Measurements from ENCODE around the gene RSRC1. TPM values are rescaled to one million over a fixed set of nuclear protein-coding genes. Genes with fewer than 3 reads are reported as not detected.

RSRC1 gene
- total RNA-seq, 2 experiments from 2014 or later, result 42.9 to 48.9 TPM

DNA sequence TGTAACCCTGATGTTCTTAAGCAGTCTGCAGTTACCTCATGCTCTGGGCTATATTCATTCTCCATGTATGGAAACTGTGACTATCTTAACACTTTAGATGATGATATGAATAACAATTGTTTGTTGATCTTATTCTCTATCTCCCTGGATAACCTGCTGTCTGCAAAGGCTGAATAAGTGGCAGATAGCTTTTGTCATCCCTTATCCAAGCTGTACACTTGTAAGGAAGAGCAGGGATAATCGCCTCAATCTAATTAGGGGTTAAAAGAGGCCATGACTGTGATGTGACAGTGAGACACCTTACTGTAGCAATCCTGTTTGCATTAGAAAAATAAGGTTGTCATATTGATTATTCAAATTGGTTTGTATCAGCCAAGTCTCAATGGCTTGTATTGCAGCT is 123.9 kb downstream of the RSRC1 start:
- POLR2A ChIA-PET, result no interaction called here
- DNase-seq, result no peak
- peaks cover 3% of the 10 kb centered on the region for H3K9me3 Mint-ChIP-seq
- no peaks in the 10 kb centered on the region for H3K4me1 Mint-ChIP-seq
- no peaks in the 10 kb centered on the region for H3K27me3 Mint-ChIP-seq
- H3K27ac Mint-ChIP-seq, result no peak overlapping the region
- H3K4me3 Mint-ChIP-seq, result no peak overlapping the region
- no peak for ATAC-seq (ENCODE audit: low read depth)
- peaks cover 20% of the 10 kb centered on the region for H3K36me3 Mint-ChIP-seq

DNA sequence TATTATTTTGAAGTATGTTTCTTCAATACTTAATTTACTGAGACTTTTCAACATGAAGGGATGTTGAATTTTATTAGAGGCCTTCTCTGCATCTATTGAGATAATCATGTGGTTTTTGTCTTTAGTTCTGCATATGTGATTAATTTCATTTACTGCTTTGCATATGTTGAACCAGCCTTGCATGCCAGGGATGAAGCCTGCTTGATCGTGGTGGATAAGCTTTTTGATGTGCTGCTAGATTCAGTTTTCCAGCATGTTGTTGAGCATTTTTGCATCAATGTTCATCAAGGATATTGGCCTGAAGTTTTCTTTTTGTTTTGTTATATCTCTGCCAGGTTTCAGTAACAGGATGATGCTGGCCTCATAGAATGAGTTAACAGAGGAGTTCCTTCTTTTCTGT is 134.4 kb downstream of the RSRC1 start:
- POLR2A ChIA-PET, result no interaction called here
- Mint-ChIP-seq H3K9me3 (peaks cover 17% of the 10 kb centered on the region), H3K36me3 (peaks cover 18% of the 10 kb centered on the region)

DNA sequence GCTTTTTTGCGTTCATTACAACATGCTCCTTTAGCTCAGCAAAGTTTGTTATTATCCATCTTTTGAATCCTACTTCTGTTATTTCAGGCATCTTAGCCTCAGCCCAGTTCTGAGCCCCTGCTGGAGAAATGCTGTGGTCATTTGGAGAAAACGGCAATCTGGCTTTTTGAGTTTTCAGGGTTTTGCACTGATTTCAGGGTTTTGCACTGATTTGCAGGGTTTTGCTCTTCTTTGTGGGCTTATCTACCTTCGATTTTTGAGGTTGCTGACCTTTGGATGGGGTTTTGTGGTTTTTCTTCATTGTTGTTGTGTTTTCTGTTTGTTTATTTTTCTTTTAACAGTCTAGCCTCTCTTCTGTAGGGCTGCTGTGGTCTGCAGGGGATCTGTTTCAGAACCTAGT is 137.4 kb downstream of the RSRC1 start:
- H3K27ac Mint-ChIP-seq, result no peak overlapping the region
- ATAC-seq (ENCODE audit: low read depth), result no peak
- peaks cover 24% of the 10 kb centered on the region for H3K9me3 Mint-ChIP-seq
- POLR2A ChIA-PET, result no interaction called here
- no peaks in the 10 kb centered on the region for H3K27me3 Mint-ChIP-seq
- peaks cover 36% of the 10 kb centered on the region for H3K36me3 Mint-ChIP-seq
- H3K4me3 Mint-ChIP-seq, result no peak overlapping the region
- H3K4me1 Mint-ChIP-seq, result no peaks in the 10 kb centered on the region
- no peak for DNase-seq

More for the DNA sequence above, 134.4 kb downstream of the RSRC1 start:
- Mint-ChIP-seq H3K4me3 (no peak overlapping the region), H3K27ac (no peak overlapping the region), H3K27me3 (no peaks in the 10 kb centered on the region), H3K4me1 (no peaks in the 10 kb centered on the region)
- DNase-seq (no peak), ATAC-seq (ENCODE audit: low read depth) (no peak)

DNA sequence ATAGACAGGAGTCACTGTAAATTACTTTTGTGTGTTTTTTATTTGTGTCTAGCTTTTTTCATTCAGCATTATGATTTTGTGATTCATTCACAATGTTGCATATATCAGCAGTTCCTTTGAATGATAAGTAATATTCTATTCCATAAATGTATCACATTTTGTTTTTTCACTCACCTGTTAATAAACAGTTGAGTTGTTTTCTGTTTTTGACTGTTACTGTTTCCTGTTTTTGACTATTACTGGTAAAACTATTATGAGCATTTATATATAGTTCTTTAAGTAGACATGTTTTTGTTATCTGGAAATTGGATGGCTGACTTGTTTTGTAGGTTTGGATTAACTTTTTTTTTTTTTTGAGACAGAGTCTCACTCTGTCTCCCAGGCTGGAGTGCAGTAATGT is 138.4 kb downstream of the RSRC1 start:
- no peak for ATAC-seq (ENCODE audit: low read depth)
- POLR2A ChIA-PET, result no interaction called here
- peaks cover 28% of the 10 kb centered on the region for H3K9me3 Mint-ChIP-seq
- H3K27ac Mint-ChIP-seq, result no peak overlapping the region
- peaks cover 43% of the 10 kb centered on the region for H3K36me3 Mint-ChIP-seq
- DNase-seq, result no peak
- no peaks in the 10 kb centered on the region for H3K4me1 Mint-ChIP-seq
- no peak overlapping the region for H3K4me3 Mint-ChIP-seq
- no peaks in the 10 kb centered on the region for H3K27me3 Mint-ChIP-seq

DNA sequence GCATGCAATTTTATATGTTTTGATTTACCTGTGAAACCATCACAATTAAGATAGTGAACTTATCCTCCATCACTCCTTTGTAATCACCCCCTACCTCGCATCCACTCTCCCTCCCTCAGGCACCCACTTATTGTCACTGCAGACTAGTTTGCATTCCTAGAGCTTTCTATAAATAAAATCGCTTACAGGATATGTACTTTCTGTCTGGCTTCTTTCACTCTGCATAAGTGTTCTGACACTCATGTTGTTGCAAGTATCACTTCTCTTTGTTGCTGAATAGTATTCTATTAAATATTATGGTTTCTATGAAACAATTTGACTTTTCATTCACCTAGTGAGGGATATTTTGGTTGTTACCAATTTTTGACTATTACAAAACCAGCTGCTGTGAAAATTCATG is 139.3 kb downstream of the RSRC1 start:
- Mint-ChIP-seq H3K4me1 (no peaks in the 10 kb centered on the region), H3K9me3 (peaks cover 29% of the 10 kb centered on the region), H3K4me3 (no peak overlapping the region), H3K27ac (no peak overlapping the region), H3K27me3 (no peaks in the 10 kb centered on the region), H3K36me3 (peaks cover 46% of the 10 kb centered on the region)
- ATAC-seq (ENCODE audit: low read depth), result no peak
- POLR2A ChIA-PET, result no interaction called here
- DNase-seq, result no peak

DNA sequence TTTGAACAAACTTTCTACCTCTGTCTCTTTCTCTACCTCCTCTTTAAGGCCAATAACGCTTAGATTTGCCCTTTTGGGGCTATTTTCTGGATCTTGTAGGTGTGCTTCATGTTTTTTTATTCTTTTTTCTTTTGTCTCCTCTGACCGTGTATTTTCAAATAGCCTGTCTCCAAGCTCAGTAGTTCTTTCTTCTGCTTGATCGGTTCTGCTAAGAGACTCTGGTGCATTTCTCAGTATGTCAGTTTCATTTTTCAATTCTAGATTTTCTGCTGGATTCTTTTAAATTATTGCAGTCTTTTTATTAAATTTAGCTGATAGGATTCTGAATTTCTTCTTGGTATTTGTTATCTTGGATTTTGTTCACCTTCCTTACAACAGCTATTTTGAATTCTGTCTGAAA is 148.7 kb downstream of the RSRC1 start:
- no peaks in the 10 kb centered on the region for H3K4me1 Mint-ChIP-seq

DNA sequence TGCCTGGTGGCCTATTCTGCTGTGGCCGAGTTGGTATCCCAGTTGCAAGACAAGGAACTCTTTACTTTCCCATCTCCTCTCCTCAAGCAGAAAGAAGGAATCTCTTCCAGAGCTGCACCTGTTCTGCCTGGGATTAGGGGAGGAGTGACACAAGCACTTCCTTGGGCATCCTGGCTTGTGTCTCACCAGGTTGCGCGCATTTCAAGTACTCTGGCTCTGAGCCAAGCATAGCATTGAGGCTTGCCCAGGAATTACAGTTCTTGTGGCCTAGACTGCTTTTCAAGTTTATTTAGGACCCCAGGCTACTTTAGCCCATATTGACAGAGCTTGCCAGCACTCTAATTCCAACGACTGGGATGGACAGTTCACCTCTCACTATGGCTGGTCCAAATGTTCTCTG is 150.5 kb downstream of the RSRC1 start:
- Mint-ChIP-seq H3K4me1 (no peaks in the 10 kb centered on the region), H3K4me3 (no peak overlapping the region), H3K27ac (no peak overlapping the region), H3K27me3 (no peaks in the 10 kb centered on the region), H3K36me3 (peaks cover 35% of the 10 kb centered on the region), H3K9me3 (peaks cover 17% of the 10 kb centered on the region)
- POLR2A ChIA-PET, result no interaction called here
- DNase-seq (no peak), ATAC-seq (ENCODE audit: low read depth) (no peak)

More for the DNA sequence above, 148.7 kb downstream of the RSRC1 start:
- H3K9me3 Mint-ChIP-seq, result peaks cover 12% of the 10 kb centered on the region
- ATAC-seq (ENCODE audit: low read depth), result no peak
- peaks cover 41% of the 10 kb centered on the region for H3K36me3 Mint-ChIP-seq
- POLR2A ChIA-PET, result no interaction called here
- H3K27ac Mint-ChIP-seq, result no peak overlapping the region
- no peak for DNase-seq
- H3K4me3 Mint-ChIP-seq, result no peak overlapping the region
- H3K27me3 Mint-ChIP-seq, result no peaks in the 10 kb centered on the region

DNA sequence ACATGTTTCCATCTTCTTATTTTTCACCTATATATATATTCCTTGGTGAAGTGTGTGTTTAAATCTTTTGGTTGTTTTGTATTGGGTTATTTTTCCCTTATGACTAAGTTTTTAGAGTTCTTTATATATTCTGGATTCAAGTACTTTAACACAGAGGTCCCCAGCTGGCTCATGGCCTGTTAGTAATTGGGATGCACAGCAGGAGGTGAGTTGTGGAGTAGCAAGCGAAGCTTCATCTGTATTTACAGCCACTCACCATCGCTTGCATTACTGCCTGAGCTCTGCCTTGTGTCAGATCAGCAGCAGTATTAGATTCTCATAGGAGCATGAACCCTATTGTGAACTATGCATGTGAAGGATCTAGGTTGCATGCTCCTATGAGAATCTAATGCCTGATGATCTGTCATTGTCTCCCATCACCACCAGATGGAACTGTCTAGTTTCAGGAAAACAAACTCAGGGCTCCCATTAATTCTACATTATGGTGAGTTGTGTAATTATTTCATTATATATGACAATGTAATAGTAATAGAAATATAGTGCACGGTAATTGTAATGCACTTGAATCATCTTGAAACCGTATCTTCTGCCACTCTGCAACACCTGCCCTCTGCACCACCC is 151.6 kb downstream of the RSRC1 start:
- no peak overlapping the region for H3K27ac Mint-ChIP-seq
- H3K9me3 Mint-ChIP-seq, result peaks cover 11% of the 10 kb centered on the region
- no peak overlapping the region for H3K4me3 Mint-ChIP-seq
- H3K4me1 Mint-ChIP-seq, result no peaks in the 10 kb centered on the region
- POLR2A ChIA-PET, result no interaction called here
- H3K36me3 Mint-ChIP-seq, result peaks cover 30% of the 10 kb centered on the region
- no peak for DNase-seq
- no peaks in the 10 kb centered on the region for H3K27me3 Mint-ChIP-seq
- ATAC-seq (ENCODE audit: low read depth), result no peak

DNA sequence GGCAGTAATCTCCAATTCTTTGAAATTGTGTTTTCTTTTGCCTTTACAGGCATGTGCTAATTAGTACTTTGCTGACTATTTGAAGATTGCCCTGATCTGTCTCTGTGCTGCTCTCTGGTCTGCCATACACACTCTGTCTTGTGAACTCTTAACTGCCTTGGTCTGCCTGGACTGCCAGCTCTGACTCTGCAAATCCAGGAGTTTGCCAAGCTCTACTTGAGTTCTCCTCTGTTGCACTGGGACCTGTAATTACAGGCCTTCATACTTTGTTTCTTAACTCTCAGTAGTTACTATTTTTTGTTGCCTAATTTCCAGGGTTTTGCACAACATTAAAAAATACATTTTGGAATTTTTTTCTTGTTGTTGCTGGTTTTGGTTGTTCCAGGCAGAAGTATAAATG is 155.0 kb downstream of the RSRC1 start:
- no peak overlapping the region for H3K27ac Mint-ChIP-seq

DNA sequence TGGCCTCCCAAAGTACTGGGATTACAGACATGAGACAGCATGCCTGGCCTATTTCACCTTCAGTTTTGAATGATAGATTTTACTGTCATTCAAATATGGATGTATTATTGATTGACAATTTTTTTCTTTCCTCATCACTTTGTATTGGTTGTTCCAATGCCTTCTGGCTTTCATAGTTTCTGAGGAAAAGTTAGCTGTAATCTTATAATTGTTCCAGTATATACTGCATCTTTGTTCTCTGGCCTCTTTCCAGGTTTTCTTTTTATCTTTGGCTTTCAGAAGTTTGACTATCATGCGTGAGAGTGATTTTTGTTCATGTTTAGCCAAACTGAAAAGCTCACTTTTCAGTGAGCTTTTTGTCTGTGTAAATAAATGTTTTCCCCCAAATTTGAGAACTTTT is 157.1 kb downstream of the RSRC1 start:
- DNase-seq (no peak), ATAC-seq (ENCODE audit: low read depth) (no peak)
- peaks cover 18% of the 10 kb centered on the region for H3K9me3 Mint-ChIP-seq
- no peaks in the 10 kb centered on the region for H3K4me1 Mint-ChIP-seq
- H3K27me3 Mint-ChIP-seq, result no peaks in the 10 kb centered on the region
- no peak overlapping the region for H3K27ac Mint-ChIP-seq
- H3K4me3 Mint-ChIP-seq, result no peak overlapping the region
- peaks cover 22% of the 10 kb centered on the region for H3K36me3 Mint-ChIP-seq
- POLR2A ChIA-PET, result no interaction called here

More for the DNA sequence above, 155.0 kb downstream of the RSRC1 start:
- ATAC-seq (ENCODE audit: low read depth) (no peak), DNase-seq (no peak)
- Mint-ChIP-seq H3K27me3 (no peaks in the 10 kb centered on the region), H3K4me3 (no peak overlapping the region), H3K9me3 (peaks cover 21% of the 10 kb centered on the region), H3K36me3 (peaks cover 31% of the 10 kb centered on the region), H3K4me1 (no peaks in the 10 kb centered on the region)
- POLR2A ChIA-PET, result no interaction called here

DNA sequence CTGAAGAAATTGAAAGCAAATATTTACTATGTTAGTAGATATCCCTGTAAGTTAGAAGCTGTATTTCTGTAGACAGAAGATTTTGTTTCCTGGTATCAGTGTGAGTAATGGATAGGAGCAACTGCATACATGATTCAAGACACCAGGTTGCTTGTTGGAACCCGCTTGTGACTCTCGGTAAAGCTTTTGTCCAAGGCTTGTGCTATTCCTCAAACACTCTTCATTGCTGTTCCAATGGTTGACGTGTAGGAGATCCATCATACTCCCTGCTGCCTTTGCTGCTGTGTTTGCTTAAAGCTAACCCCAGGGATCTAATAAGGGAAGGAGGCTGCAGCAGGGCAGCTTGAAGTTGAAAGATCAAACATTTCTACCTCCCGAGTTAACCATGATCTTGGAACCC is 160.1 kb downstream of the RSRC1 start:
- Mint-ChIP-seq H3K36me3 (peaks cover 25% of the 10 kb centered on the region), H3K4me3 (no peak overlapping the region)
- POLR2A ChIA-PET, result no interaction called here

DNA sequence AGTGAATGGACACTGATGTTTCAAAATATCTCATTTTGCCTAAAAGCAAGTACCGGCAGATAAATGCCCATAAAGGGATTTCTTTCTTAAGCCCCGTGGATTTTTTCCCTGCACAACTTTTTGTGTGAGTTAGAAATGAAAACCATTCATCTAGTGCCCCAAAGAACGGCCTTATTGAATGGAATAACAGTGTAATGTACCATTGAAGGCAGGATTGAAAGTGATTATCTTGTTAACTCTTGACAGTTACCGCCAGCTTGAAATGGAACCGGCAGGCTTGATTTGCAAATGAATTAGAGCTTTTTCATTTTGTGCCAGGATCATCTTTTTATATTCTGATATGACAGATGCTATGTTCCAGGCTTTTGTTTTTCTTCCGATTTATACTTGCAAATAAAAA is 162.2 kb downstream of the RSRC1 start:
- Mint-ChIP-seq H3K9me3 (peaks cover 6% of the 10 kb centered on the region), H3K36me3 (peaks cover 18% of the 10 kb centered on the region), H3K4me1 (no peaks in the 10 kb centered on the region), H3K4me3 (no peak overlapping the region), H3K27me3 (no peaks in the 10 kb centered on the region), H3K27ac (no peak overlapping the region)
- POLR2A ChIA-PET, result no interaction called here
- ATAC-seq (ENCODE audit: low read depth) (no peak), DNase-seq (no peak)

More for the DNA sequence above, 160.1 kb downstream of the RSRC1 start:
- no peak for DNase-seq
- Mint-ChIP-seq H3K27me3 (no peaks in the 10 kb centered on the region), H3K4me1 (no peaks in the 10 kb centered on the region), H3K27ac (no peak overlapping the region), H3K9me3 (peaks cover 12% of the 10 kb centered on the region)
- ATAC-seq (ENCODE audit: low read depth), result no peak

DNA sequence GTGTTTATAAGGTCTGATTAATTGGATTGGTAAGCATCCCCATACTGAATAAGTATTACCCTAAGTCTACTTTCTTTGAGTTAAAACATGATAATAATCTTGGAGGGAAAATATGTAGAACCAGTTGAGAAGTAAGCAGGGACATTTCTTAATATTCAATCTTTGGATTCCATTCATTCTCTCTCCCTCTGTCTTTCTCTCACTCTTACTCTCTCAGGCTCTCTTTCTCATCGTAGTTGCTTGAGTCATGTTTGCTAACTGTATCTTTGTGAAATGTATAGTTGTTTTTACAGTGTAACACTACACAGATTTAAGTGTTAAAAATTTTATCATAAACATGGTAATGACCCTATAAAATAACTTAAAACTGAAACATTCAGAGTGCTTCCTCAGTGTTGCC is 163.8 kb downstream of the RSRC1 start:
- peaks cover 17% of the 10 kb centered on the region for H3K36me3 Mint-ChIP-seq
- DNase-seq (no peak), ATAC-seq (ENCODE audit: low read depth) (no peak)
- H3K4me3 Mint-ChIP-seq, result no peak overlapping the region
- no peak overlapping the region for H3K27ac Mint-ChIP-seq
- no peaks in the 10 kb centered on the region for H3K27me3 Mint-ChIP-seq
- H3K4me1 Mint-ChIP-seq, result no peaks in the 10 kb centered on the region
- POLR2A ChIA-PET, result no interaction called here
- H3K9me3 Mint-ChIP-seq, result peaks cover 4% of the 10 kb centered on the region

DNA sequence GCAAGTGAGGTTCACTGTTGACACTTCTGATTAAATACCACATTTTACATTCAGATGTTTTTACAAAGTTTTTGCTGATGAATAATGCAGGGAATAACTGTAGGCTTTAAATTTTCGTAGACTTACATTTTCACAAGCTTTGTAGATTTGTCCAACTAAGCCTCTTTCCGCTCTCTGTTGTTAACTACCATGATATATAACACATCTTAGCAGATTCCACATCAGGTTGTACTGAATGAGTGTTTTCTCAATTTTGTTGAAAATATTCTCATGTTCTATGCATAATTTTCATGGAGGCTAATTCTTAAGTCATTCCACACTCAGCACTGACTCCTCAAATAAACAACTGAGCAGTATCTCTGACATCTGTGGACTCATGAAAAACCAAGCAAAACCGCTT is 168.3 kb downstream of the RSRC1 start:
- Mint-ChIP-seq H3K27ac (no peak overlapping the region), H3K27me3 (no peaks in the 10 kb centered on the region), H3K9me3 (peaks cover 4% of the 10 kb centered on the region), H3K4me1 (no peaks in the 10 kb centered on the region), H3K4me3 (no peak overlapping the region), H3K36me3 (peaks cover 17% of the 10 kb centered on the region)
- POLR2A ChIA-PET, result no interaction called here
- DNase-seq, result no peak
- ATAC-seq (ENCODE audit: low read depth), result no peak

DNA sequence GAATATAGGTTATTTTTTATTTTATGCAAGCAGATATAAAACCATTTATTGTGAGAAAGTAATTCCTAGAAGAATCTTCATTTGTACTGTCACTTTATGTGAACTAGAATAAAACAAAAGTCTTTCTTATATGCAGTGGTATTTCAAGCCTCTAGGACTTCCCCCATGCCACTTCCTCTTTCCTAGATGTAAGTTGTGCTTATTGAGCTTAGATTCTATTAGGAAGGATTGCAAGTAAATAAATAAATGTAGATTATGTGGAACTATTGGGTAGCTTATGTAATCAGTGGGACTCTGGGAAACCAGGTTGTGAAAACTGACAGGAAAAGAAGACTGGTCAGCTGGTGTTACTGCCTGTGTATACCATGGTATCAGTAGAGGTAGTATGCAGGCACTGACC is 169.7 kb downstream of the RSRC1 start:
- POLR2A ChIA-PET, result no interaction called here
- ATAC-seq (ENCODE audit: low read depth) (no peak), DNase-seq (no peak)
- H3K27me3 Mint-ChIP-seq, result no peaks in the 10 kb centered on the region
- peaks cover 11% of the 10 kb centered on the region for H3K36me3 Mint-ChIP-seq
- peaks cover 4% of the 10 kb centered on the region for H3K9me3 Mint-ChIP-seq
- H3K4me3 Mint-ChIP-seq, result no peak overlapping the region
- no peak overlapping the region for H3K27ac Mint-ChIP-seq
- H3K4me1 Mint-ChIP-seq, result no peaks in the 10 kb centered on the region

Measured in activated naive CD8-positive, alpha-beta T cell treated with anti-CD3 and anti-CD28 coated beads, Interleukin-2, amount 10 ng/mL, durations not matched to agents 7 days and 5 days (primary cell).